Astrocyte of the cerebellum (primary cell): Measurements from ENCODE around the gene KLHL3.

Experiments
- DNase-seq: peaks from one replicate; pipeline ENCODE4 v3.0.0-alpha.2; 2011; ENCODE audit warnings: low read depth
- H3K4me3 ChIP-seq: 2 replicates; pipeline ENCODE4 v1.5.1; 2011; ENCODE audit warnings: mild to moderate bottlenecking, low read depth, low read length, moderate library complexity
- CTCF ChIP-seq: IDR thresholded peaks from 2 replicates; pipeline ENCODE4 v1.5.1; 2012; ENCODE audit warnings: low read length, low read depth, moderate library complexity, mild to moderate bottlenecking; ENCODE audit errors: missing control alignments
- in situ Hi-C: cut with HindIII; loops from 2 replicates; pipeline ENCODE4 v1.10.0; 2017; ENCODE audit warnings: low sequenced_read_pairs

The KLHL3 gene

GRCh38 chr5:137619191-137619870, 116.6 kb downstream of the KLHL3 start:
- in situ Hi-C loops = no loop called here
- H3K4me3 ChIP-seq = no peak overlapping the region
- DNase-seq = peak; percentile 86
- TF ChIP-seq CTCF = no peak

- in situ Hi-C loops = no loop called here
- no peak for TF ChIP-seq CTCF
- no peak overlapping the region for H3K4me3 ChIP-seq
- no peak for DNase-seq
Measured at GRCh38 chr5:137618476-137618875, 117.4 kb downstream of the KLHL3 start.

- no peak for DNase-seq
- H3K4me3 ChIP-seq = no peak overlapping the region
- in situ Hi-C loops = no loop called here
- no peak for TF ChIP-seq CTCF
Measured at GRCh38 chr5:137617528-137618205, 118.2 kb downstream of the KLHL3 start.

GRCh38 chr5:137616046-137616445, 119.8 kb downstream of the KLHL3 start:
- DNase-seq = no peak
- H3K4me3 ChIP-seq = no peak overlapping the region
- in situ Hi-C loops = no loop called here
- no peak for TF ChIP-seq CTCF

GRCh38 chr5:137615171-137615775, 120.6 kb downstream of the KLHL3 start:
- in situ Hi-C loops = no loop called here
- no peak for DNase-seq

More at GRCh38 chr5:137615171-137615775, 120.6 kb downstream of the KLHL3 start:
- H3K4me3 ChIP-seq = no peak overlapping the region
- TF ChIP-seq CTCF = no peak
